GM19395 (cell line): ENCODE data around the gene TSPOAP1.
A peak's percentile ranks its signal among the peaks of the same experiment; 100 is the strongest.

Experiments
- ATAC-seq: cut with Tn5 transposase; IDR thresholded peaks from one replicate; pipeline ENCODE4 v1.9.1; 2021; ENCODE audit warnings: mild to moderate bottlenecking, moderate library complexity; ENCODE audit not compliant: unreplicated experiment

Gene TSPOAP1

DNA sequence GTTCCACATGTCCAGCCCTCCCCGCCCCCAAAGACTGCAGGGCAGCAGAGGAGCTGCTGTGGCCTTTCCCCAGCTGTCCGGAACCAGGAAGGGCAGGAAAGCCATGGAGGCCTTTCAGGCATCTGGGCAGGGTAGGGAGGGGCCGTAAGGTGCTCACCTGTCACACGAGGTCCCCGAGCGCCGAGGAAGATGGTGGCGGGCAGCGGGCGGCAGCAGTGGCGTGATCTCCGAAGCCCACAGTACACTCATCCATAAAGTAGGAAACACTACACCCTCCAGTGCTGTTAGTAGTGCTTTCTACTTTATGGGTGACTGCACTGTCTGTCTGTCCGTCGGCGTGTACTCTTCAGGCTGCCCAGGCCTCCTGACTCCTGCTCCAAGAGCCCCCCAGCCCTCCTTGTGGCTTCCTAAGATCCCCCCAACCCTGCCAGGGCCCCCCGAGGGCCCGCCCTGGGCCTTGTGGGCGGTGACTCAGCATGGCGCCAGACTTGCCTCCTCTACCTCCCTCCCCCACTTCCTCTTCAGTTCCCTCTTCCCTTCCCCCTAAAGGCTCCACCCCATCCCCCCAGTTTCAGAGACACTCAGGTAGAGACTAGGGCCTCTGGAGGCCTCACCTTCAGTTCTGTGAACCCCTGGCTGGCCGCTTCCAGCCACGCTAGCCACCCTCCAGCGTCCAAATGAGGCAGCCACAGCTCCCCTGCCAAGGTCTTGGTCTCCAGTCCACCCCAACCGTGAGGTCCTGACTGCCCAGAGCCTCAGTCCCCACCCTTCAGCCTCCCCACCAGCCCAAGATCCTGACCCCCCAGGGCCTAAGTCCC, 2.6 kb upstream of the TSPOAP1 start:
- no peak for ATAC-seq

DNA sequence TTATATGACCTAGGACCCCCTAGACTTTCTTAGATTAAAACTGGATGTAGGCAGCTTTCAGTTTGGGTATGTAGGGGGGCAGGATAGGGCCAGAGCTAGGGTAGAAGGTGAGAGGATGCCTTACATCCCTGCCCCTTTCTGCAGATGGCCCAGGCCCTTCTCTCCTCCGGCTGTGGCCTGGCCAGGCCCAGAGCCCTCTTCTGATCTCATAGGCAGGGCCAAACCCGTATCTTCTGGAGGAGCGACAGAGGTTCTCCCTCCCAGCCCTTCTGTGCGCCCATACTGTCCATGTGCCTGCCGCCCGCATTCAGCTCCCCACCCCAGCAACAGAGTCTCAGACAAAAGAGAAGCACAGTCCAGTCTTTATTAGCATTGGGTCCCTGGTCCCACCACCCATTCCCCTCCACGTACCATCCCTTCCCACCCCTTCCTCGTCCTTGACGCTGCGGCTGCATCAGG, 2.0 kb upstream of the TSPOAP1 start:
- ATAC-seq, result no peak

GRCh38 chr17:58329810-58330537, 1.4 kb upstream of the TSPOAP1 start:
- ATAC-seq, result peak; percentile 20

DNA sequence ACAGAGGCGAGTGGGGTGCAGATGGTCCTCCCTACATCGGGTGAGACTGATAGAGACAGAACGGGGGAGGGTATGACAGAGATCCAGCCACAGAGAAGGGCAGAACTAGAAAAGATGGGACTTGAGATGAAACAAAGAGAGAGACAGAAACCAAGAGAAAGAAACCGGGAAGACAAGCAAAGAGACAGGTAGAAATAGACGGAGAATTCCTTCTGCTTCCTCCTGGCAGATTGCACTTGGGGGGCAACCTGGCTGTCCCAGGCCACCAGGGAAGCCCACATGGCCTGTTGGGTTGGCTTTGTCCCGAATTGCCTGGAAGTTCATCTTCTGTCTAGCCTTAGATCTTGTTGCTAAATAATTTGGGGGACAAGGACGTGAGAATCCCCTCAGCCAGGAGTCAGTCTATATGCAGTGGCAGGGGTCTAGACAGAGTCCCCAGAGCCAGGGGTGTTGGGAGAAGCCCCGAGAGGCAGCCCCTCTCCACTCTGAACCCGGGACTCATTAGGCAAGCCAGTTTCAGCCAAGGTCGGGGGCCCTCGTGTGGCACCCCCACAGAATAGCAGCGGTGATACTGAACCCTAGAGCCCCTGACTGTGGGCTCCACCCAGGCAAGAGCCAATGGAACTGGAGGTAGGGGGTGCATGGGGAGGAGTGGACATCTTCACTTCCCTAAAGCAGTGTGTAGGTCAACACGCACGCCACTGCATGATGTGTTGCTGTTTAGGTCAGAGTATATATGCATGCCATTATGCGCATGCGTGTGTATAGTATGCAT, 627 bp upstream of the TSPOAP1 start:
- peak; percentile 51 for ATAC-seq

DNA sequence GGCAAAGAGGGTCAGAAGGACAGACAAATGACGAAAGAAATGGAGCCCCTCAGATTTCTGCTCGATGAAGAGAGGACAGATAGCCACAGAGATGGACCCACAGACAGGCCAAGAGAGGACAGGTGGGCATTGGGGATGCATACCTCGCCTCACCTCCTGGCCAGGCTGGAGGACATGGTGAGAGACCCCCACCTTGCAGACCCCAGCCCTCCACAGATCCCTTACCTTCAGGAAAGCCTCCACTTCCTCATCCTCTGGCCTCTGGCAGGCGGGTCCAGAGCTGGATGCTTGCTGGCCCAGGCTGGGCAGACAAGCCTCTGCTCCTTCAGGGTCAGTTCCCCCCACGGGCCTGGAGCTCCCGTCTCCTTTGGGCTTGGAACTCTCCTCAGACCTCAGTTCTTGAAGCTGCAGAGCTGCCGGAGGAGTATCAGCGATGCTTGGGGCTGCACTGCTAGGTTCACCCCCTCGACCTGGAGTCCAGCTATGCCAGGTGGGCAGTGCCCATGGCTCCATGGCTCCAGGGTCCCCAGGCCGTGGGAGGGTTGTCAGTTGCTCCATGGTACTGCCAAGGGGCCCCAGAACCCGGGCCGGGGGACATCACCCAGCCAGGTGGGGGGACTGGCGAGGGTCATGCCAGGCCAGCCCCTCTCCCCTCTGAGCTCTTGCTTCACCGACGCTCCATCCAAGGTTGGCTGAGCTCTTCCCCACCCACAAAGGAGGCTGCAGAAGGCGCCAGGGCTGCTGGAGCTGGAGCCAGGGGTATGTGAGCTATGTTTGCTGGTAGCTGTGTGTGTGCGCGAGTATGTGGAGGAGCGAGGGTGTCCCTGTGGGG, 1.0 kb downstream of the TSPOAP1 start:
- no peak for ATAC-seq

DNA sequence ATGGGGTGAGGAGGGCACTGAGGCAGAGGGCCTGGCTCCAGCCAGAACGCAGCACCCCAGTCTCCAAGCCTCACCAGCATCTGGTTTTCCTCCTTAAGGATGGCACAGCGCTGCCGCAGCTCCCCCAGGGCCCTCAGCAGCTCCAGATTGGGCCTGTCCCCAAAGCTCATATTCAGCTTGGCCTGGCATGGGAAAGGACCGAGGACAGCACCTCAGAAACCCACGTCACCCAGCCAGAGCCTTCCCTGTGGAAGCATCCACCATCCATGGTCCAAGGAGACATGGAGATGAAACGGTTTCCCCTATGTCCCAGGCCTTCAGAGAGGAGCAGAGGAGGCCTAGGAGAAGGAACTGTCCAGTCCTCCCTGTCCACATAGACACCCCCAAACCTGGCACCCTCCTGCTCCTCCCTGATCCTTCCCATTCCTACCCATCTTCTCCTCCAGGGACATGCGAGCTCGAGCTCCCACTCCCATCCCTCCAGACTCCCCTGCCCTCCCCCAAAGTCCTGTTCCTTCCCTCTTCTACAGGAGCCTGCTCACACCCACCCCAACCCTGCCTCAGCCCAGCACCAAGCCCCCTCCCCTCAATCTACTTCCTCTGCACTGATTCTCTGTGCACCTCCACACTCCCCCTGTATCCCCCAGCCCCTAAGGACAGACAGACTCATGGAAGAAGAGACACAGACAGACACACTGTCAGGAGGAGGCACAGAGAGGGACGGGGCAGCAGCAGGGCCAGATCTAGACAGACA, 1.8 kb downstream of the TSPOAP1 start:
- ATAC-seq, result no peak

GRCh38 chr17:58325976-58326468, 2.6 kb downstream of the TSPOAP1 start:
- ATAC-seq, result no peak

- ATAC-seq, result no peak
Measured at GRCh38 chr17:58325289-58325726, 3.3 kb downstream of the TSPOAP1 start.

DNA sequence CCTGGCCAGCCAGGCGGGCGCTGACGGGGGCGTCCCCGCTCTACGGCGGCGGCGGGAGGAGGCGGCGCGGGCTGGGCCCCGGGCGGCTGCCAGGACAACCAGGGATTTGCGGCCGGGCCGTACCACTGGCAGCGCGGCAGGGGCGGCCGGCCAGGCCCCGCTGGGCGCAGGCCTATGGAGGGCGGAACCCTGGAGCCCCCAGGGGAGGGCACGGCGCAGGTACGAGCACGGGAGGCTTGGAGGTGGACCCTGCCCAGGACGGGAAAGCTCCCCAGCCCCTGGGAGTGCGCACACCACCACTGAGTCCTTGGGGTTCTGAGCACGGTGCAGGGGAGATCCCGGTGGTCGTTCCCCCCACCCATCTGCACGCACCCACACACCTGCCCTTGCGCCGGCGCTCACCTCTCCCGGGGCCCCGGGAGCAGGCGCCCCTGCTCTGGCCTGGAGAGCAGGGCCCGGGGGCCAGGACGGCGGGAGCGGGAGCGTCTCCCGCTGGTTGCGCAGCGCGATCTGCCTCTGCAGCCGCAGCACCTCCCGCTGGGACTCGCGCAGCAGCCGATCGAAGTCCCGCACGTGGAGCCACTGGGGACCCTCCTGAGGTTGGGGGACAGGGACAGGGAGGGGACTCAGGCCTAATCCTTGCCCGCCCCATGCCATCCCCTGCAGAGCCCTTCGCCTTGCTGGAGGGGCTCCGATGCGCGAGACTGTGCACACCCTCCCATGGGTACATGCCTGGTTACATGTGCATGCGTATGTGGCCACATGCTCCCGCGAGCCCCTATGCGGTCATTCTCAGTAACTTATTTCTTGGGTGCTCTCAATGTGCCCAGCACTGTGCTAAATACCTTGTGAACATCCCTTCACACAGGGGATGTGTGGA, 3.9 kb downstream of the TSPOAP1 start:
- ATAC-seq, result no peak

DNA sequence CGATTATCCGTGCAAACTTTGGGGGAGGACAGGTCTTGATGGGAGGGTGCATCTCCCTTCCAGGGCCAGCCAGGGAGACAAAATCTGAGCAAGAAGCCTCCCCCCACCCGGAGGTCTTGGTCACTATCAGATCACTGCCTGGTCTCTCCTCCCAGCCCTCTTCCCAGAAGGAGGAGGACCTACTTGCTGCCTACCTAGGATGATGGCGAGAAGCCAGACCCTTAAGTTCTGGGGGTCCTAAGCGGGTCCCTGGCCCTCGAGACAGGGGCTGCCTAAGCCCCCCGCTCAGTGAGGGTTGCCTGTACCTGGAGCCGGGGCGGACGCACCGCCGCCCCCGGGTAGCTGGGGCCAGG, 4.6 kb downstream of the TSPOAP1 start:
- no peak for ATAC-seq

- no peak for ATAC-seq
Measured at GRCh38 chr17:58323366-58324055, 5.1 kb downstream of the TSPOAP1 start.

DNA sequence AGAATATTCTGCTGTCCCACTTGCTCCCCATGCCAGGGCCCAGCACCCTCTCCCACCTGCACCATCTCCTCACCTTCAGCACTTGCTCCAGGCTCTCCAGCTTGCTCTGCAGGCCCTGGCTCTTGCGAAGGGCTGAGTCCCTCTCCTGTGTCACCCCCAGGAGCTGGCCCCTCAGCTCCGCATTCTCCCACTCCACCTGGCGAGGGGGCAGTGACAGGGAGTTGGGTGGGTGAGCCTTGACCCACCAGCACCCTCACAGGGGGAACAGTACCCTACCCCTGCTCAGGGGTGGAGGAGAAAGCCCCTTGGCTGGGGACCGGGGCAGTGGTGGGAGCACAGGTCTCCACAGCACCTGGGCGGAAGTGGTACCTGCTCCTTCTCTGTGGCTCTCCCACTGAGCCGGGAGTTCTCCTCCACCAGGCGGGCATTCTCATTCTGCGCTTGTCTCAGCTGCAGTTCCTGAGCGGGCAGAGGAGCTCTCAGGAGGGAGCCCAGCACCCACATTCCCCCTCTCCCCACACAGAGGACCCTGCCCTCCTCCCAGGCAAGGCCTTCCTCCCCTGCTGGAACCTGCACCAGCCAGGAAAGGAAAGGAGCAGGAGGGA, 5.9 kb downstream of the TSPOAP1 start:
- no peak for ATAC-seq

DNA sequence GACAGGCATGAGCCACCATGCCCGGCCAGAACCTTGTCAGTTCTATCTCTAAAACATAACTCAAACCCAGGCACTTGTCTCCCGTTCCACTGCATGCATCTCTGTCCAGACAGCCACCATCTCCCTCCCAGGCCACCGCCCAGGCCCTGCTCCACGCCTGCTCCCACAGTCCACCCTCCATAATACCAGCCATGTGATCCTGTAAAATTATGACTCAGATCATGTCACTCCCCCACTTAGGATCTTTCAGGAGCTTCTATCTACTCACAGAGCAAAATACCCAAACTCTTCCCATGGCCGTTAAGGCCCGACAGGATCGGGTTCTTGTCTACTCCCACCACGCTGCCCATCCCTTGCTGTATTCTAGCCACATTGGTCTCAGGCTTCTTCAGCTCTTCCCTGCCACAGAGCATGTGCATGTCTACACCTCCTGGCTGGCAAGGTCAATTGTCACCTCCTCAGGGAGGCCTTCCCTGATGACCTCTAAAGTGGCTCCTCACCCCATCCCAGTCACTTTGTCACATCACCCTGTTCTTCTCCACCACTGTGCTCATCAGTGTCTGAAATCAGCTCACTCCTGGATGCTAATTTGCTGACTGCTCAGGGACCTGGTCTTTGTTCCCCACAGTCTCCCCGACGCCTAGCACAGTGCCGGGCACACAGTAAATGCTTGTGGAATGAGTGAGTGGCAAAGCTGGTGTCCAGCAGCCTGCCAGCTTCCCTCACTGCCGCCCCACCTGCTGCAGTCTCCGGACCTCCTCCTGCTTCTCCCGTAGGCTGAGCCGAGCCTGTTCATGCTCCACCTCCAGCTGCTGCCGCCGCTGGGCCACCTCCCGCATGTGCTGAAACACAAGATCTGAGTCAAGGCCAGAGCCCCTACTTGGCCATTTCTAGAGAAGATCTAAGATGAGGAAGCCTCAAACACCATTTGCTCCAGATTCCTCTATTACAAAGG, 6.7 kb downstream of the TSPOAP1 start:
- ATAC-seq, result no peak

- ATAC-seq, result no peak
Measured at GRCh38 chr17:58320570-58321323, 7.8 kb downstream of the TSPOAP1 start.

- ATAC-seq, result no peak
Measured at GRCh38 chr17:58320163-58320558, 8.4 kb downstream of the TSPOAP1 start.
